NCI-H524 treated with DMSO at 0.1 percent for 48 hours (cell line): ENCODE measurements around the gene FYN.
"Not testable (repeated sequence)": the region's sequence is repeated elsewhere in the genome, so short reads cannot be mapped to it uniquely, and the experiment has no call there.

Experiments used
- DNase-seq: peaks from one replicate; lab custom pipeline; 2025; lab: John Stamatoyannopoulos, UW

Gene FYN

DNA sequence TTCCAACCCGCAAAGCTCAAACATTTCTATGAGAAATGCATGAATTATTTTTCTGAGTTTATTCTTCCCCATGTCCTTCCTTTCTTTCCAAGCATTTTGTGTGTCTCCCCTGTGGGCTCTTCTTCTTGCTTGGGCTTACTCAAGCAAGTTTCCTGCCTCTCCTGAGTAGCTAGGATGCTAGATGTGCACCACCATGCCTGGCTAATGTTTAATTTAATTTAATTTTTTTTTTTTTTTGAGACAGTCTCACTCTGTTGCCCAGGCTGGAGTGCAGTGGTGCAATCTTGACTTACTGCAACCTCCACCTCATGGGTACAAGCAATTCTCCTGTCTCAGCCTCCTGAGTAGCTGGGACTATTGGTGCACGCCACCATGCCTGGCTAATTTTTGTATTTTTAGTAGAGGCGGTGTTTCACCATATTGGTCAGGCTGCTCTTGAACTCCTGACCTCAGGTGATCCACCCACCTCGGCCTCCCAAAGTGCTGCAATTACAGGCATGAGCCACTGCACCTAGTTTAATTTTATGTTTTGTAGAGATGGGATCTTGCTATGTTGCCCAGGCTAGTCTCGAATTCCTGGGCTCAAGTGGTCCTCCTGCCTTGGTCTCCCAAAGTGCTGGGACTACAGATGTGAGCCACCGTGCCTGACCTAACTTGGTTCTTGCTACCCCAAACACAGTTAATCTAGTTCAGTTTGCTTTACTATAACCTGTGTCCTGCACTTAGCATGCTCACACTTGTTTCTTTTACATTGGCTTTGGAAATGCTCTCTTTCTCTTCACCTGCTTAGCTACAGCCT, 192.2 kb downstream of the FYN start:
- DNase-seq, result not testable (repeated sequence)

DNA sequence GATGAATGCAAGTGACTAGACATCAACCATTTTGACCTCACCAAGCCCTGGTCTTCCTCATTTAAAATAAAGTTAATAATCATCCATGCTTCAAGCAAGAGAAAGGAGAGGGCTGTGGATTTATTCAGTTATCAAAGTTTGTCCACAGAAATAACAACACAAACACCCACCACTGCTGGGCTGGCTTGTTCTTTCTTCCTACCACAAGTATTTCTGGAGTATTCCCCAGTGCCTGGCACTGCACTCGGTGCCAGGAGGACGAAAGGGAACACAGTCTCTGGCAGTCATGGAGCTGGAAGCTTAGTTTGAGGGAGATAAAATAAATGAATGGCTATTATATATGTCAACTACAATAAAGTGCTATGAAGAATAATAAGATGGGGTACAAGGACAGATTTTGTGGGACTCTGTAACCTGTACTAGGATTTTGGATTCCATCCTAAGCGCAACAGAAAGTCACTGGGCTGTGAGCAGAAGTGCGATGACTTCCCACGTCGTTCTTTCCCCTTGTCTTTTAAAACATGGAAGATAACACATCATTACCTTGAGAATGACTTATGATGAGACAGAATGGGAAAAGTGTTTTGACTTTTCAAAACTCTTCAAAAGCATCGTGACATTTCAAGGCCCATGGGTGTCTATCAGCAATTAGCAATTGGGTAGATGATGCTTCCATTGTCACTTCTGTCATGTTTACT, 193.1 kb downstream of the FYN start:
- DNase-seq, result no peak

GRCh38 chr6:111679126-111679858, 194.0 kb downstream of the FYN start:
- DNase-seq, result no peak

GRCh38 chr6:111677249-111677990, 195.8 kb downstream of the FYN start:
- DNase-seq, result no peak

- DNase-seq, result no peak
These were observed 196.9 kb downstream of the FYN start for GRCh38 chr6:111676383-111676782.

- DNase-seq, result no peak
These were observed 198.4 kb downstream of the FYN start for GRCh38 chr6:111674883-111675282.

DNA sequence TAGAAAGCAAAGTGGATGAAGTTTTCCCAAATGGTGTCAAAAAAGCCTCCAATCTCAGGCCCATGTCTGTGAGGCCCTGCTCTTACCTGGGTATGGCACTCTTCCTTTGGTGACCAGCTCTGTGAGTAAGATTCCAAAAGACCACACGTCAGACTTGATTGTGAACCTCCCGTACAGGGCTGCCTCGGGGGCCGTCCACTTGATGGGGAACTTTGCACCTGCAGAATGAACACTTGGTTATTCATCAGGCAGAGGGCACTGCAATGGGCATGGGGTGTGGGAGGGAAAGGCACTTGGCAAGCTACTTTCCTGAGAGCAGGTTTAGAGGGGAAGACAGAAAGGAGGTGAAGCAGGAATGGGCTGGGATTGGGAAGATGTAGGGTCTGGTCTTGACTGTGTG, 198.8 kb downstream of the FYN start:
- no peak for DNase-seq

DNA sequence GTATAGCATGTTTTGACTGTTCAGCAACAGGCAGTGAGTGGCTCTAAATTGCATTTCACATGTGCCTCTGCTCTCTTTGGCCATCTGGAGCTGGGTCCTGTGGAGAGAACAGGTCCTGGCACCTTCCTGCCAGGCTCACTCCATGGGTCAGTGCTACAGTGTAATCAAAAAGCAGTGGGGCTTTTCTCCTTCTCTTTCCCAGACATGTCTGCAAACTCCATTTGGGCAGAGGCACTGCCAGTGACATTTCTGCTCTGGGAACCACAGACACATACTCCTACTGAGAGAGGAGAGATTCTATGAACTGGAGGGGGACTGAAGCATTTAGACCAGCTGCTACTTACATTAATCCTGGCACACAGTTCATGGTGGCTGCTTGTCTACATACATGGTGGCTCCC, 199.3 kb downstream of the FYN start:
- peak; percentile 23 for DNase-seq

- DNase-seq, result peak; percentile 45
These were observed 199.7 kb downstream of the FYN start for GRCh38 chr6:111673532-111673931.

- no peak for DNase-seq
These were observed 200.3 kb downstream of the FYN start for GRCh38 chr6:111672761-111673450.

GRCh38 chr6:111669326-111669725, 203.9 kb downstream of the FYN start:
- DNase-seq, result no peak

- DNase-seq, result no peak
These were observed 204.8 kb downstream of the FYN start for GRCh38 chr6:111668410-111668809.

- no peak for DNase-seq
These were observed 205.3 kb downstream of the FYN start for GRCh38 chr6:111667931-111668330.

GRCh38 chr6:111666847-111667246, 206.4 kb downstream of the FYN start:
- DNase-seq, result no peak

GRCh38 chr6:111664565-111665030, 208.7 kb downstream of the FYN start:
- no peak for DNase-seq

GRCh38 chr6:111663692-111664564, 209.3 kb downstream of the FYN start:
- no peak for DNase-seq

DNA sequence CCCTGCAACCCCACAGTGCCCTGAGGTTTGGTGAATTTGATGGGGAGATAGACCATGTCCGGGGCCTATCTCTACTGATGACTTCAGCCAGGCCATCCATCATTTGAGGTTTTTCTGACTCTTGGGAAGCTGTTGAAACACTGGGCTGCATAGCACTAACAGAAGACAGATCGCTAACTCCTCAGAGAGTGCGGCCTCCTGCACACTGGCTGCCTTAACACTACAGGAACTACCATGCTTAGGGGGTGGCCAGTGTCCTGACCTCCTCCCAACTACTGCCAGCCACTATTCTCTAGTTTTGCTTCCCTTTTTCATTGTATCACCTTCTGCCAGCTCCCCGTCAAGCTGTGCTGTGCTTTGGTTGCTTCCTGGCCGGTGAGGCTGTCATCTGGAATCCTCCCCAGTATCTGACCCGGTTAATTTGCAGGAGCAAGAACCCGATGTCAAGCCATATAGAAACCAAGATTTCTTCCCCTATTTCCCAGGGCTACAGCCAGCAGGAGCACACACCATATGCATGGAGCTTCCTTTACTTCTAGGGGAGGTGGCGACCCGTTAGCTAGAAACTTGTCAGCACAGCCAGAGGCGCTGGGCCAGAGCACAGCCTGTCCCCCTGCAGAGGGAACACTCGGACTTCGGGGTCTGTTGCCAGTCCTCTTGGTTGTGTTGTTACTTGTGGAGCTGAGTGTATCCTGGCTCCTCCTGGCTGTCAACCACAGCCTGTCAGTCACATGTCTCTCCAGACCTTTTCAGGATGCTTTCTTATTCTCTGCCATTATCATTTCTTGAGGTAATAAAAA, 210.3 kb downstream of the FYN start:
- DNase-seq, result no peak

DNA sequence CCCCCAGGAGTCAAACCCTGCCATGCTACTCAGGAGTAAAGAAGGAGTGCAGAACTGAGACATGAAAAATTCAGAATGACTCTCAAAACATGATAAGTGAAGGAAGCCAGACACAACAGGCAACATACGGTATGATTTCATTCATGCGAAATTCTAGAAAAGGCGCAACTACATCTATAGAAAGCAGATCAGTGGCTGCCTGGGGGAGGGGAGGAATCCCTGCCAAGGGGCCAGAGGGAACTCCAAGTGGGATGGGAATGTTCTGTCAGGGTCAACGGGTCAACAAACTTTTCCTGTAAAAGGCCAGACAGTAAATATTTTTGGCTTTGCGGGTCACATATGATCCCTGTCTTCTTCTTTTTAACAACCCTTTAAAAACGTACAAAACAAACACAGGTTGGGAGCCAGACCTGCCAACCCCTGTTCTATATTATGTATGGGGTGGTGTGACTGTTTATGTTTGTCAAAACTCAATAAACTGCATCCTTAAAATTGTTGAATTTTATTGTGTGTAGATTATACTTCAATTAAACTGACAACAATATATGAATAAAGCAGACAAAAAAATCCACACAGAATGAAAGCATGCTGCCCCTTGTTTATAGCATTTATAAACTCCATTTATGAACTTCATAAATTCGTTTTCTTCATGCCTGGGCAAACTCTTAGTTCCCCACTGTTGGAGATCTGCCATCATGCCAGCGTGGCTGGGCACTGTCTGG, 211.0 kb downstream of the FYN start:
- DNase-seq, result no peak

- peak; percentile 31 for DNase-seq
These were observed 211.7 kb downstream of the FYN start for GRCh38 chr6:111661541-111662061.
